Measurements from ENCODE around the gene ERC2.

ERC2 gene

GRCh38 chr3:55562700-55563099 is 905.6 kb downstream of the ERC2 start:
- no peaks in the 10 kb centered on the region for H4K20me1 ChIP-seq (ENCODE audit: insufficient read depth, low read length)
- TF ChIP-seq CTCF (IDR thresholded peaks at IDR 0.05; ENCODE audit: low read length) (no peak), EZH2 (IDR thresholded peaks at IDR 0.05; ENCODE audit: borderline replicate concordance, low read length) (no peak)

DNA sequence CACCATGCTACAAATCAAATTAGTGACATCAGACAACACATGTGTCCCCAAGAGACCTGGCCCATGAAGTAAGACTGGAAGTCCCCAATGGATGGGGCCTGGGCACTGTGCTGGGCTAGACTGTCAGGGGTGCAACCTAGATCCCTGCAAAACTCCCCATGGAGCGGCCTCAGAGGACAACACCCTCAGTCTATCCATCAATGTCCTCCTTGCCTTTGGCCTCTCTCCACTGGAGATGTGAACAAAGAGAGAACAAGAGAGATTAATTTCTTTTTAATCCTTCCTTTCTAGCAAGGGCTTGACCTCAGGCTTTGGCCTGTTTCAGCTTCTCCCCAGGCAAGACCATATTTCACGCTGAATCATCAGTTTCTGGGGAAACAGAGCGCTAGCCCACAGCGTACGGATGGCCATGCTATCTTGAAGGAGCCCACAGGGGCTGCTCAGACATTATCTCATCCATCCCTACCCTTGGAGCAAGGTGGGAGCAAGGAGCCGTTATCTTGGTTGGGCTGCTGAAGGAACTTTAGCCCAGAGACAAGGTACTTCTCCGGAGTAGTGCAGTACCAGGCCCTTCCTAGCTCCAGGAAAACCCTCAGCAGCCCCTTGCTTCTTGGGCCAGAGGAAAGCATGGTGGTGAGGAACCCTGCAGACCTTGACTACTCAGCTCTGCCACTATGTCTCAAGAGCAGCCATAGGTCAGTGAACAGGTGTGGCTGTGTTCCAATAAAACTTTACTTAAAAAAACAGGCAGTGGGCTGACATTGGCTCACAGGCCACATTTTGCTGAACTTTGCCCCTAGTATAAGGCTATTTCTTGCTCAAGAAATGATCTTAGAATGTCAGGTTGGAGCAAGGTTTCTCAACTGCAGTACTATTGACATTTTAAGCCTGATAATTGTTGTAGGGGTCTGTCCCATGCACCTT is 908.5 kb downstream of the ERC2 start:
- H3K4me2 ChIP-seq (ENCODE audit: low read length): no peak overlapping the region
- no peak overlapping the region for H3K4me3 ChIP-seq (ENCODE audit: low read depth, low read length, poor library complexity, severe bottlenecking)
- H3K9me2 ChIP-seq (ENCODE audit: low read depth, low read length): no peaks in the 10 kb centered on the region
- H3K27ac ChIP-seq (ENCODE audit: low read depth, low read length, poor library complexity, severe bottlenecking): no peak overlapping the region
- H3K9me3 ChIP-seq (ENCODE audit: low read length): no peaks in the 10 kb centered on the region
- TF ChIP-seq EZH2 (IDR thresholded peaks at IDR 0.05; ENCODE audit: borderline replicate concordance, low read length) (no peak), CTCF (IDR thresholded peaks at IDR 0.05; ENCODE audit: low read length) (no peak)
- H3K79me2 ChIP-seq (ENCODE audit: insufficient read depth, low read length): no peaks in the 10 kb centered on the region
- H3K36me3 ChIP-seq (ENCODE audit: insufficient read depth, low read length): no peaks in the 10 kb centered on the region
- peaks cover 7% of the 10 kb centered on the region for H3K4me1 ChIP-seq (ENCODE audit: insufficient read depth, low read length, severe bottlenecking)
- H3K9ac ChIP-seq (ENCODE audit: low read length): no peak overlapping the region
- no peak overlapping the region for H2AFZ ChIP-seq (ENCODE audit: low read length)
- no peaks in the 10 kb centered on the region for H3K27me3 ChIP-seq (ENCODE audit: insufficient read depth, low read length)
- no peaks in the 10 kb centered on the region for H4K20me1 ChIP-seq (ENCODE audit: insufficient read depth, low read length)
- H3F3A ChIP-seq (ENCODE audit: insufficient read depth, low read length): no peaks in the 10 kb centered on the region

More at GRCh38 chr3:55562700-55563099, 905.6 kb downstream of the ERC2 start:
- Histone ChIP-seq H3K9me2 (ENCODE audit: low read depth, low read length) (no peaks in the 10 kb centered on the region), H3K9ac (ENCODE audit: low read length) (no peak overlapping the region), H3K27me3 (ENCODE audit: insufficient read depth, low read length) (no peaks in the 10 kb centered on the region), H3K79me2 (ENCODE audit: insufficient read depth, low read length) (no peaks in the 10 kb centered on the region), H3K36me3 (ENCODE audit: insufficient read depth, low read length) (no peaks in the 10 kb centered on the region), H3K4me1 (ENCODE audit: insufficient read depth, low read length, severe bottlenecking) (no peaks in the 10 kb centered on the region), H3K9me3 (ENCODE audit: low read length) (no peaks in the 10 kb centered on the region), H3K4me2 (ENCODE audit: low read length) (no peak overlapping the region), H2AFZ (ENCODE audit: low read length) (no peak overlapping the region), H3K4me3 (ENCODE audit: low read depth, low read length, poor library complexity, severe bottlenecking) (no peak overlapping the region), H3F3A (ENCODE audit: insufficient read depth, low read length) (no peaks in the 10 kb centered on the region), H3K27ac (ENCODE audit: low read depth, low read length, poor library complexity, severe bottlenecking) (no peak overlapping the region)

DNA sequence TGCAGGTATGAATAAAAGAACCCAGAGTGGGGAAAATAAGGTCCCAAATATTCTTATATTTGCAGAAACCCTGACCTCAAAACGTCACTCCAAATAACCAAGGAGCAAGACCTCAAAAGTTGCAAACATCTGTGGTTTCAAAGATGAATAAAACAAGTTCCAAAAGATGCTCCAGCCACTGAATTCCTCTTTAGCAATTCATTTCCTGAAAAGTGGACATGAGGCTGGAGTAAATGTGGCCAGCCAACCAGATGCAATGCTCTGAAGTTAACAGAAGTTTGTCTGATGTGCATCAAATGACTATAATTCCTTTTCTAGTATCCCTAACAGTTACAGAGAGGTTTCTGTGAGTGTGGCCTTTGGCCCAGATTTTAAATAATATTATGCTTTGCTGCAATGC is 910.0 kb downstream of the ERC2 start:
- Histone ChIP-seq H3K4me1 (ENCODE audit: insufficient read depth, low read length, severe bottlenecking) (peaks cover 13% of the 10 kb centered on the region), H3K79me2 (ENCODE audit: insufficient read depth, low read length) (no peaks in the 10 kb centered on the region), H3K9ac (ENCODE audit: low read length) (no peak overlapping the region), H3F3A (ENCODE audit: insufficient read depth, low read length) (no peaks in the 10 kb centered on the region), H3K9me3 (ENCODE audit: low read length) (no peaks in the 10 kb centered on the region), H3K27ac (ENCODE audit: low read depth, low read length, poor library complexity, severe bottlenecking) (no peak overlapping the region), H3K4me2 (ENCODE audit: low read length) (no peak overlapping the region), H3K27me3 (ENCODE audit: insufficient read depth, low read length) (no peaks in the 10 kb centered on the region), H3K9me2 (ENCODE audit: low read depth, low read length) (no peaks in the 10 kb centered on the region), H4K20me1 (ENCODE audit: insufficient read depth, low read length) (no peaks in the 10 kb centered on the region), H3K36me3 (ENCODE audit: insufficient read depth, low read length) (no peaks in the 10 kb centered on the region), H2AFZ (ENCODE audit: low read length) (no peak overlapping the region), H3K4me3 (ENCODE audit: low read depth, low read length, poor library complexity, severe bottlenecking) (no peak overlapping the region)
- no peak for TF ChIP-seq EZH2 (IDR thresholded peaks at IDR 0.05; ENCODE audit: borderline replicate concordance, low read length)
- TF ChIP-seq CTCF (IDR thresholded peaks at IDR 0.05; ENCODE audit: low read length): no peak
